ENCODE measurements around the gene ATRNL1. TPM values are rescaled to one million over a fixed set of nuclear protein-coding genes. Genes with fewer than 3 reads are reported as not detected.

Gene ATRNL1
- total and polyA plus RNA-seq, 10 donors: 0.29 to 6.3 (median 2.2) TPM

GRCh38 chr10:115065801-115066200, 27.4 kb upstream of the ATRNL1 start:
- H3K4me1 ChIP-seq: no peaks in the 10 kb centered on the region
- intact Hi-C loops (cut with DNase I; ENCODE audit: low total_unique reads): no loop called here
- no peaks in the 10 kb centered on the region for H3K9me3 ChIP-seq
- peaks cover 0 to 4% (median 0%) of the 10 kb centered on the region in 7 donors for H3K27me3 ChIP-seq (replicated peaks in 1 of 7)
- 72 to 90% (median 82%) methylated on average over 6 of the region's 6 CpGs for WGBS, 5 donors
- H3K36me3 ChIP-seq: no peaks in the 10 kb centered on the region
- H3K27ac ChIP-seq: no peak overlapping the region
- DNase-seq: no peak
- TF ChIP-seq POLR2A (IDR thresholded peaks at IDR 0.05) (no peak), CTCF (IDR thresholded peaks at IDR 0.05 in 8 of 11, conservative IDR thresholded peaks at IDR 0.05 in 3 of 11) (no peak), POLR2AphosphoS5 (IDR thresholded peaks at IDR 0.05) (no peak)
- H3K4me3 ChIP-seq: no peak overlapping the region

- Histone ChIP-seq H3K4me1 (no peaks in the 10 kb centered on the region), H3K36me3 (no peaks in the 10 kb centered on the region), H3K27ac (no peak overlapping the region), H3K27me3 (replicated peaks in 1 of 7) (peaks cover 0 to 3% (median 0%) of the 10 kb centered on the region in 7 donors), H3K4me3 (no peak overlapping the region), H3K9me3 (no peaks in the 10 kb centered on the region)
- no peak for TF ChIP-seq CTCF (IDR thresholded peaks at IDR 0.05 in 8 of 11, conservative IDR thresholded peaks at IDR 0.05 in 3 of 11)
- no peak for TF ChIP-seq POLR2A (IDR thresholded peaks at IDR 0.05)
- TF ChIP-seq POLR2AphosphoS5 (IDR thresholded peaks at IDR 0.05): no peak
- 74 to 98% (median 81%) methylated on average over 1 of the region's 1 CpG for WGBS, 5 donors
- intact Hi-C loops (cut with DNase I; ENCODE audit: low total_unique reads): no loop called here
- no peak for DNase-seq
Measured at GRCh38 chr10:115066528-115066927, 26.6 kb upstream of the ATRNL1 start.

- Histone ChIP-seq H3K4me3 (no peak overlapping the region), H3K27ac (no peak overlapping the region), H3K9me3 (peaks cover 0 to 5% (median 2%) of the 10 kb centered on the region in 8 donors), H3K27me3 (replicated peaks in 1 of 7) (no peaks in the 10 kb centered on the region), H3K4me1 (no peaks in the 10 kb centered on the region), H3K36me3 (no peaks in the 10 kb centered on the region)
- TF ChIP-seq POLR2A (IDR thresholded peaks at IDR 0.05) (no peak), POLR2AphosphoS5 (IDR thresholded peaks at IDR 0.05) (no peak), CTCF (IDR thresholded peaks at IDR 0.05 in 8 of 11, conservative IDR thresholded peaks at IDR 0.05 in 3 of 11) (no peak)
- intact Hi-C loops (cut with DNase I; ENCODE audit: low total_unique reads): no loop called here
- no peak for DNase-seq
- 62 to 93% (median 76%) methylated on average over 1 of the region's 1 CpG for WGBS, 5 donors
Measured at GRCh38 chr10:115073796-115074195, 19.4 kb upstream of the ATRNL1 start.

- Histone ChIP-seq H3K36me3 (no peaks in the 10 kb centered on the region), H3K4me3 (no peak overlapping the region), H3K27me3 (replicated peaks in 1 of 7) (peaks cover 0 to 8% (median 0%) of the 10 kb centered on the region in 7 donors), H3K4me1 (peaks cover 0 to 4% (median 0%) of the 10 kb centered on the region in 6 donors), H3K27ac (no peak overlapping the region), H3K9me3 (peaks cover 0 to 20% (median 12%) of the 10 kb centered on the region in 8 donors)
- intact Hi-C loops (cut with DNase I; ENCODE audit: low total_unique reads): no loop called here
- DNase-seq: no peak
- 52 to 63% (median 61%) methylated on average over 2 of the region's 2 CpGs for WGBS, 5 donors
- TF ChIP-seq POLR2A (IDR thresholded peaks at IDR 0.05) (no peak), CTCF (IDR thresholded peaks at IDR 0.05 in 8 of 11, conservative IDR thresholded peaks at IDR 0.05 in 3 of 11) (no peak), POLR2AphosphoS5 (IDR thresholded peaks at IDR 0.05) (no peak)
Measured at GRCh38 chr10:115082506-115082905, 10.7 kb upstream of the ATRNL1 start.
